H1 (cell line): ENCODE data around the gene DOCK1. TPM values are rescaled to one million over a fixed set of nuclear protein-coding genes. Genes with fewer than 3 reads are reported as not detected.

Experiments used
- CHD1 ChIP-seq: IDR thresholded peaks from 2 replicates; pipeline ENCODE4 v1.6.1; 2012; ENCODE audit warnings: low read depth, low read length, improper control_type of control experiment
- TEAD4 ChIP-seq: IDR thresholded peaks from 2 replicates; pipeline ENCODE4 v1.6.1; 2012; ENCODE audit warnings: low read depth, low read length, inconsistent platforms, mixed read lengths
- polyA plus RNA-seq, 7 experiments: library from polyadenylated mRNA; depleted of rRNA in 3 of 7; stranded (reverse) in 5 of 7; unstranded in 2 of 7; fragments of >200 nt in 5 of 7; fragments of 200-250 nt in 2 of 7; gene quantifications; 1 replicate in 5 of 7; 2 replicates in 1 of 7; 4 replicates in 1 of 7; pipeline versions ENCODE4 v1.2.1 to v1.2.3, GENCODE V29; 2011 to 2013; ENCODE audit warnings: missing spikeins in 2 of 7, mixed read lengths in 2 of 7
- total RNA-seq: library from RNA; stranded (reverse); fragmentation: NEBNext Ultra II Directional; extraction: Animal tissue kit (Norgen Biotek cat#: 25700); gene quantifications from 2 replicates; pipeline ENCODE4 v1.2.1, GENCODE V29; 2021
- TF ChIP-seq, protein P1 (sequence below): fragments of 300-600 bp; sonication (generic); IDR thresholded peaks from 2 replicates; pipeline ENCODE4 v1.7.1; 2012; ENCODE audit warnings: low read length, moderate library complexity, mild to moderate bottlenecking, inconsistent platforms; ENCODE audit not compliant: insufficient replicate concordance

Gene DOCK1
- total and polyA plus RNA-seq, 2 of the 8 experiments (the other 6 are each of a cell fraction or from before 2014, with no cell fraction given): 11.6 to 53.0 TPM

GRCh38 chr10:126993208-126993607 lies 88.0 kb downstream of the DOCK1 start (continued):
- TF ChIP-seq, protein P1, sequence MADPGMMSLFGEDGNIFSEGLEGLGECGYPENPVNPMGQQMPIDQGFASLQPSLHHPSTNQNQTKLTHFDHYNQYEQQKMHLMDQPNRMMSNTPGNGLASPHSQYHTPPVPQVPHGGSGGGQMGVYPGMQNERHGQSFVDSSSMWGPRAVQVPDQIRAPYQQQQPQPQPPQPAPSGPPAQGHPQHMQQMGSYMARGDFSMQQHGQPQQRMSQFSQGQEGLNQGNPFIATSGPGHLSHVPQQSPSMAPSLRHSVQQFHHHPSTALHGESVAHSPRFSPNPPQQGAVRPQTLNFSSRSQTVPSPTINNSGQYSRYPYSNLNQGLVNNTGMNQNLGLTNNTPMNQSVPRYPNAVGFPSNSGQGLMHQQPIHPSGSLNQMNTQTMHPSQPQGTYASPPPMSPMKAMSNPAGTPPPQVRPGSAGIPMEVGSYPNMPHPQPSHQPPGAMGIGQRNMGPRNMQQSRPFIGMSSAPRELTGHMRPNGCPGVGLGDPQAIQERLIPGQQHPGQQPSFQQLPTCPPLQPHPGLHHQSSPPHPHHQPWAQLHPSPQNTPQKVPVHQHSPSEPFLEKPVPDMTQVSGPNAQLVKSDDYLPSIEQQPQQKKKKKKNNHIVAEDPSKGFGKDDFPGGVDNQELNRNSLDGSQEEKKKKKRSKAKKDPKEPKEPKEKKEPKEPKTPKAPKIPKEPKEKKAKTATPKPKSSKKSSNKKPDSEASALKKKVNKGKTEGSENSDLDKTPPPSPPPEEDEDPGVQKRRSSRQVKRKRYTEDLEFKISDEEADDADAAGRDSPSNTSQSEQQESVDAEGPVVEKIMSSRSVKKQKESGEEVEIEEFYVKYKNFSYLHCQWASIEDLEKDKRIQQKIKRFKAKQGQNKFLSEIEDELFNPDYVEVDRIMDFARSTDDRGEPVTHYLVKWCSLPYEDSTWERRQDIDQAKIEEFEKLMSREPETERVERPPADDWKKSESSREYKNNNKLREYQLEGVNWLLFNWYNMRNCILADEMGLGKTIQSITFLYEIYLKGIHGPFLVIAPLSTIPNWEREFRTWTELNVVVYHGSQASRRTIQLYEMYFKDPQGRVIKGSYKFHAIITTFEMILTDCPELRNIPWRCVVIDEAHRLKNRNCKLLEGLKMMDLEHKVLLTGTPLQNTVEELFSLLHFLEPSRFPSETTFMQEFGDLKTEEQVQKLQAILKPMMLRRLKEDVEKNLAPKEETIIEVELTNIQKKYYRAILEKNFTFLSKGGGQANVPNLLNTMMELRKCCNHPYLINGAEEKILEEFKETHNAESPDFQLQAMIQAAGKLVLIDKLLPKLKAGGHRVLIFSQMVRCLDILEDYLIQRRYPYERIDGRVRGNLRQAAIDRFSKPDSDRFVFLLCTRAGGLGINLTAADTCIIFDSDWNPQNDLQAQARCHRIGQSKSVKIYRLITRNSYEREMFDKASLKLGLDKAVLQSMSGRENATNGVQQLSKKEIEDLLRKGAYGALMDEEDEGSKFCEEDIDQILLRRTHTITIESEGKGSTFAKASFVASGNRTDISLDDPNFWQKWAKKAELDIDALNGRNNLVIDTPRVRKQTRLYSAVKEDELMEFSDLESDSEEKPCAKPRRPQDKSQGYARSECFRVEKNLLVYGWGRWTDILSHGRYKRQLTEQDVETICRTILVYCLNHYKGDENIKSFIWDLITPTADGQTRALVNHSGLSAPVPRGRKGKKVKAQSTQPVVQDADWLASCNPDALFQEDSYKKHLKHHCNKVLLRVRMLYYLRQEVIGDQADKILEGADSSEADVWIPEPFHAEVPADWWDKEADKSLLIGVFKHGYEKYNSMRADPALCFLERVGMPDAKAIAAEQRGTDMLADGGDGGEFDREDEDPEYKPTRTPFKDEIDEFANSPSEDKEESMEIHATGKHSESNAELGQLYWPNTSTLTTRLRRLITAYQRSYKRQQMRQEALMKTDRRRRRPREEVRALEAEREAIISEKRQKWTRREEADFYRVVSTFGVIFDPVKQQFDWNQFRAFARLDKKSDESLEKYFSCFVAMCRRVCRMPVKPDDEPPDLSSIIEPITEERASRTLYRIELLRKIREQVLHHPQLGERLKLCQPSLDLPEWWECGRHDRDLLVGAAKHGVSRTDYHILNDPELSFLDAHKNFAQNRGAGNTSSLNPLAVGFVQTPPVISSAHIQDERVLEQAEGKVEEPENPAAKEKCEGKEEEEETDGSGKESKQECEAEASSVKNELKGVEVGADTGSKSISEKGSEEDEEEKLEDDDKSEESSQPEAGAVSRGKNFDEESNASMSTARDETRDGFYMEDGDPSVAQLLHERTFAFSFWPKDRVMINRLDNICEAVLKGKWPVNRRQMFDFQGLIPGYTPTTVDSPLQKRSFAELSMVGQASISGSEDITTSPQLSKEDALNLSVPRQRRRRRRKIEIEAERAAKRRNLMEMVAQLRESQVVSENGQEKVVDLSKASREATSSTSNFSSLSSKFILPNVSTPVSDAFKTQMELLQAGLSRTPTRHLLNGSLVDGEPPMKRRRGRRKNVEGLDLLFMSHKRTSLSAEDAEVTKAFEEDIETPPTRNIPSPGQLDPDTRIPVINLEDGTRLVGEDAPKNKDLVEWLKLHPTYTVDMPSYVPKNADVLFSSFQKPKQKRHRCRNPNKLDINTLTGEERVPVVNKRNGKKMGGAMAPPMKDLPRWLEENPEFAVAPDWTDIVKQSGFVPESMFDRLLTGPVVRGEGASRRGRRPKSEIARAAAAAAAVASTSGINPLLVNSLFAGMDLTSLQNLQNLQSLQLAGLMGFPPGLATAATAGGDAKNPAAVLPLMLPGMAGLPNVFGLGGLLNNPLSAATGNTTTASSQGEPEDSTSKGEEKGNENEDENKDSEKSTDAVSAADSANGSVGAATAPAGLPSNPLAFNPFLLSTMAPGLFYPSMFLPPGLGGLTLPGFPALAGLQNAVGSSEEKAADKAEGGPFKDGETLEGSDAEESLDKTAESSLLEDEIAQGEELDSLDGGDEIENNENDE: no peak
- no peak for TF ChIP-seq TEAD4
- no peak for TF ChIP-seq CHD1
